NCI-H2227 (cell line): ENCODE results near the gene KCNK13.
"Not testable (repeated sequence)": the region's sequence is repeated elsewhere in the genome, so short reads cannot be mapped to it uniquely, and the experiment has no call there.

Experiments
- DNase-seq: peaks from one replicate; lab custom pipeline; 2025; ENCODE audit not compliant: unreplicated experiment; lab: John Stamatoyannopoulos, UW

KCNK13 gene

DNA sequence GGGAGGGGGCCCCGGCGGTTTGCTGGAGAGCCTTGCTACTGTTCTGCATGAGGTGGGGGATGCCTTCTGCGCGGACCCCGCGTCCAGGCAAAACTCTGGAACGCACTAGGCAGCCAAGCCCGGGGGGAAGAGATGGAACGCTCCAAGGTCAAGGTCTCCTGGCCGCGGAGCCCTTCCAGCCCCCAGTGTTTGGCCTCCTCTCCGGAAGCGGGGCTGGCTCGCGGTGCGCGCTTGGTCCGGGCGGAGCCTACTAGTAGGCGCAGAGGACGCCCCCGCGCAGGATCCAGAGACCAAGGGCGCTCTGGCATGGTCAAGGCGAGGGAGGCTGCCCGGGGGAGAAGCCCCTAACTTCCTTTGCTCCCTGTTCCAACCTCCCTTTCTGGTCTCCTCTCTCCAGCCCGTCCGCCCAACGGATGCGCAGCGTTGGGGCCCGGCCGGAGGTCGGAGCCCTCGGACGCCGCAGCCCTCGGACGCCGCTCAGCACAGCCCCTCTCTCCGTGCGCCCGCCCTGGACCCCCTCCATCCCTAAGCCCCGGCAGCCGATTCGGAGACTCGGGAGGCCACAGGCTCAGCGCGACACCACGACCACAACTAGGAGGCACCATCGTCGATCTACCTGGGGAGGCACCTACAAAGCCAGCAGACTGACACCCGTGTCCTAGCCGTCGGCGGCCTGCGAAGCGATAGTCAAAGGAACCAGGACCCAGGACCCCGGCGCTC, 669 bp upstream of the KCNK13 start:
- peak; percentile 28 for DNase-seq

DNA sequence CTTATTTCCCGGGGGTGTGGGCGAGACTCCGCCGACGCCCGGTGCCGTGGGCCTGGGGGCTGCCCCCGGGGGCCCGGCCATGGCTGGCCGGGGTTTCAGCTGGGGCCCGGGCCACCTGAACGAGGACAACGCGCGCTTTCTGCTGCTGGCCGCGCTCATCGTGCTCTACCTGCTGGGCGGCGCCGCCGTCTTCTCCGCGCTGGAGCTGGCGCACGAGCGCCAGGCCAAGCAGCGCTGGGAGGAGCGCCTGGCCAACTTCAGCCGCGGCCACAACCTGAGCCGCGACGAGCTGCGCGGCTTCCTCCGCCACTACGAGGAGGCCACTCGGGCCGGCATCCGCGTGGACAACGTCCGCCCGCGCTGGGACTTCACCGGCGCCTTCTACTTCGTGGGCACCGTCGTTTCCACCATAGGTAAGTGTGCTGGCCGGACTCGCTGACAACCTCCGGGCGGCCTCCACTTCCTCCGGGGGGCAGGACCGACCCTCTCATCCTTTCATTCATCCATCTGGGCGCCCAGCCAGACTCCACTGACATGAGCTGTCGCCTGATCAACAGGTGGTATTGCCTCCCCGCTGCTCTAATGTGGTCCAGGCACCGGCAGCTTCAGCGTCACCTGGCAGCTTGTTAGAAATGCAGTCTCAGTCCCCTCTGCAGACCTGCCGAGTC, 467 bp downstream of the KCNK13 start:
- DNase-seq, result peak; percentile 36

DNA sequence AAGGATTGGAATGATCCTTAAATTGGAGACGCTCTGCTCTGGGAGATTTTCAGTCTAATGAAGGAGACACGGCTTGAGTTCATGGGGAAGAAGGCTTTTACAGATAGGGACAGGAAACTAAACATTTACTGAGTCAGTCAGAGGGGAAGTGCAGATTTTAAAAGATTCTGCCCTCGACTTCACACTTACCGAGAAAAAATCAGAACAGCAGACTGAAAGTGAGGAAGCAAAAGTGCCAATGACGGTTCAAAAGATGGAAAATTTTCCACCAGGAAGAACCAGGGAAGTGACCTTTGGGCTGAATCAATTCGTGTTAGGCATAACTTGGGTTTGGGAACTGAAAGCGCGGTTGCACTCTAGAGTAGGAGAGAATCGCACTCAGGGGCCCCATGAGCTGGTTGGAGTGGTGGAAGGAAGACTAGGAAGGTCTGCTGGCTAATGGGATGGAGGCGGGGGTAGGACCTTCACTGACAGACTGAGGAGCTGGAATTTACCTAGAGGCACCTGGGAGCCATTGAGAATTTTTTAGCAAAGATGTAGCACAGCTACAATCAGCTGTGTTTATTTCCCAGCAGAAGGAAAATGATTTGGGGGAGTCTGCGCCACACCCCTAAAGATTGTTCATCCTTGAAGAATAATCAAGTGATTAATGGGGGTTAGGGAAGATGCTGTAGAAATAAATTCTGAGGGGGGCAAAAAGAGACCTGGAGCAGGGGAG, 1.2 kb downstream of the KCNK13 start:
- no peak for DNase-seq

DNA sequence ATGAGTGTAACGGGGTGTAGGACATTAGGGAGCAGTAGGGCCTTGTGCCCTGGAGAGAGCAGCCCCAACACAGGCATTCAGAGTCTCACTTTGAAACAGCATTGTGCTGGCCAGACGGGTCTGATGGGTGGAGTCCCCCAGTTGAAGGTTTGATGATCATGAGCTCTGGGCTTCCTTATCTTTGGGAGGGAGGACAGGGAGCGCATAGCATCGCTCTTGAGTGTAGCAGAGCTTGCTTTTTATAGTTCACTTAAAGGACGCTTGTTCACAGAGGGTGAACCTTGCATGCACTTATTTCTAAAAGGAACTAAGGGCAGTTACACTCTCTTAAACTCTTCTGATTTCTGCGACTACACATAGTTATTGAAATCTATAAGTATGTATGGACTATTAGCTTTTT, 10.6 kb downstream of the KCNK13 start:
- DNase-seq, result no peak

DNA sequence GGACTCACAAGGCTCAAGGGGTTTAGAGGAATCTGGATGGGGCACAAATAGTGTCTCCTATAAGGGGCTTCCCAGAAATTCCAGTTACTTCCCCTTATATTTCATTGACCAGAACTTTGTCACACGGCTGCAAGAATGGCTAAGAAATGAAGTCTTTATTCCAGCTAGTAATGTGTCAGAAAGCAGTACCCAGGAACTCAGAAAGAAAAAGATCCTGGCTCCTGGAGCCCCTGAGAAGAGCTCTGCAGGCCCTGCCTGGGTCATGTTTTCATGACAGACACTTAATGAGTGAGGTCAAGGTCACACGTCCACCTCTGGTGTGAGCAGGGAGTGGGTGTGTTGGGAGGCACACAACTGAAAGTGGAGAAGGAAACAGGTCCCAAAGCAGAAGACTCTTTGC, 17.8 kb downstream of the KCNK13 start:
- no peak for DNase-seq

DNA sequence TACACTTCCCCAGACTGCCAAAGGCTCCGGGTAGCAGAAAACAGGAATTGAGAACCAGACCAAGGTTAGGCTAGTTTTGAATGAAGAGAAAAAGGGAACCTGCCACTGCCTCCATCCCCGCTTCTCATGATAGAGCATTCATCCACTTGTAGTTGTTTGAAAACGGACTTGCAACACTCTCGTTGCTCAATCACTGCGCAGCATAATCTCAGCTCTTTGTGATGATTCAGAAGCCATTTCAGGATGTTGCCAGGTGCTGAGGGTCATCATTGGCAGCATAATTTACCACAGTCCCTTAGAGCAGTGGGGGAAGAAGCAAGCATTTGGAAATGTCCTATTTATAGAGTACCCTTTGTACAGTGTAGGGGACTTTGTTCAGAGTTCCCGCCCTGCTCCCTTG, 25.6 kb downstream of the KCNK13 start:
- peak; percentile 11 for DNase-seq

DNA sequence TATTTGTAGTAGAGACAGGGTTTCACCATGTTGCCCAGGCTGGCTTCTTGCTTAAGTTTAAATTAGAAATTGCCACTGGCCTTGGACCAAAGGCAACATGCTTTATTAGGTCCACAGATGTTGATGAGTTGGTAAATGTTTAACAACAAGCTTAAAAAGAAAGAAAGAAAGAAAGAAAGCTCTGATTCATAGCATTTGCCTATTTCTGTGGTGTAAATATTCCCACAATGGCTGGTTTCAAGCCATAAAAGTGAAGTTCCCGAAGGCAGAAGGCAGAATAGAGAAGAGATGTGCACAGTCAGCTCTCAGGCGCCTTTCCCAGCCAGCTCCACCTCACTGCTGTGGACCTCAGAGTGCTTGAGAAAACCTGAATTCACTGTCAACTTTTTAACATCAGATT, 26.4 kb downstream of the KCNK13 start:
- DNase-seq, result no peak

DNA sequence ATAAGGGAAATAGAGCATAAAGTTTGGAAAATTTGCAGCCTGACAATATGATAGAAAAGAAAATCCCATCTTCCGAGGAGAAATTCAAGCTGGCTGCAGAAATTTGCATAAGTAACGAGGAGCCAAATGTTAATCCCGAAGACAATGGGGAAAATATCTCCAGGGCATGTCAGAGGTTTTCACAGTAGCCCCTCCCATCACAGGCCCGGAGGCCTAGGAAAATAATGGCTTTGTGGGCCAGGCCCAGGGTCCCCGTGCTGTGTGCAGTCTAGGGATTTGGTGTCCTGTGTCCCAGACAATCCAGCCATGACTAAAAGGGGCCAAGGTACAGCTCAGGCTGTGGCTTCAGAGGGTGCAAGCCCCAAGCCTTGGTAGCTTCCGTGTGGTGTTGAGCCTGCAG, 27.7 kb downstream of the KCNK13 start:
- not testable (repeated sequence) for DNase-seq

DNA sequence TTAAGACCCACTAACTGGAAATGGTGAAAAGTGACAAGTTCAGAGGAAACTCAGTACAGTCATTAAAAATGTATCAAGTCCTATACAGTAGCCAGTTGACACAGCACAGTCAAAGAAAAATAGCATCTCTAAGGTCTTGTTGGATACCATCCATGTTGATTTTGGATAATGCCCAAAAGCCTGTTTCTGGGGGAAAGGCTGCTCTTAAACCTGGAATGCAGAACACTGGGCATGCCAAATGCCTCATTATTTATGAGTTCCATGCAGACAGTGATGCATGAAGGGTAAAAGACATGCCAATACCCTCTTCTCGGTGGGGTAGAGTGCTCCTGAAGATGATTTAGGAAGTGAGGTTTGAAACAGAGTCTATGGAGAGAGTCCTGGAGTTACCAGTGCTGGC, 29.6 kb downstream of the KCNK13 start:
- no peak for DNase-seq

DNA sequence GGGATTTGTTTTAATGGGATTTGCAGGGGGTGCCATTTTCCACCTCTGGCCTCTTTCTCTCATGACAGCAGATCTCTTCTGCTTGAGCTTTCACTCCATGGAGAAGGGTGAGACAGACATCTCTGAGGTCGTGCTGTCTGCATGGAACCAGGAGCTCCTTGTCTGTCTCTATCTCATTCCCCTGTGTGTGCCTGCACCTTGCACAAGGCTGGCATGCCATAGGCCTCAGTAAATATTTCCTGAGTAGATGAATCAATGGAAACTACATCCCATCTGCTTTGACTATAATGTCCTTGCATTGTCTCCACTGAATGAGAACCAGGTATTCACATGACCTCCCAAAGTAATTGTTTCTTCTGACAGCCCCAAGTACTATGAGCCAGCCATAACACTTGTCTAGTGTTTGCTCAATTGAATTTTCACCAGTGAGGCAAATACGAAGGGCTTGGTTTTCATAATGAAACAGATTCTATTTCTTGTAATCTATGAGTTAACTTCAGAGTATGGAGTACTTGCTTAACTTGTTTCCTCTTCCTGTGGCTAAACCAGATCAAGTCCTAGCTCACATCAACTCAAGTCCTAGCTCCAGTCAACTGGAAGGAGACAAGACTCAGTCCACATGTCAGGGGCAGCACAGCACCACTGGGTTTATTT, 32.3 kb downstream of the KCNK13 start:
- DNase-seq, result no peak

DNA sequence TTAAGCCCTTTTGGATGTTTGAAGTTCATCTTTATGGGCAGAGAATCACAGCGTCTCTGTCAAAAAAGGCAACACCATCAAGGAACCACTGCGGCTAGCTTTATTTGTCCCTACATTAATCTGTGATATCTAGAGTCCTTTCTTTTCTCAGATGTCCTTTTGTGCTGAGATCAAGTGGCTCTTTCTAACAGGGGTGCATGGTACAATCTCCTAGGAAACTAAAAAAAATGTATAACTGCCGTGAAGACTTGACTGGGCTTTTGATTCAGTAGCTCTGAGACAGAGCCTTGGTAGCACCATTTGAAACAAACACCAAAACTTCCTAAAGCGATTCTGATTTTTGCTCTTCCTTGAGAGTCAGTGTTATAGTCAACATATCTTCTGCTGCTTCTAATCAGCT, 33.3 kb downstream of the KCNK13 start:
- DNase-seq, result no peak

DNA sequence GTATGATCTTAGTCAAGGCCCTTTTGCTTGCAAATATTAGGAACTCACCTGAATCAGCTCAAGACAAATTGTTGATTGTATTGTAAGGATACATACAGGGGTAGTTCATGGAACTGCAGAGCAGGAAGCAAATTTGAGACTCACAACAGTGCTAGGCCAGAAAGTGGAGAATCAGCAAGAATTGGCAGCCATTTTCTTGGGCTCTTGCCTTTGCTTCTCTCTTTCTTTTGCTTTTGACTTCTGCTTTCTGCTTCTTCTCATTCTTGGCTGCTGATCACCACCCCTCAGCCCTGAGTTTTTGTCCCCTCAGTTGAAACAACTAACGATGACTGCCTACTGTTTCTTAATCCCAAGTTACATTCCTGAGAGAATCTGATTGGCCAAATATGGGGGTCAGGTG, 34.8 kb downstream of the KCNK13 start:
- DNase-seq, result no peak

DNA sequence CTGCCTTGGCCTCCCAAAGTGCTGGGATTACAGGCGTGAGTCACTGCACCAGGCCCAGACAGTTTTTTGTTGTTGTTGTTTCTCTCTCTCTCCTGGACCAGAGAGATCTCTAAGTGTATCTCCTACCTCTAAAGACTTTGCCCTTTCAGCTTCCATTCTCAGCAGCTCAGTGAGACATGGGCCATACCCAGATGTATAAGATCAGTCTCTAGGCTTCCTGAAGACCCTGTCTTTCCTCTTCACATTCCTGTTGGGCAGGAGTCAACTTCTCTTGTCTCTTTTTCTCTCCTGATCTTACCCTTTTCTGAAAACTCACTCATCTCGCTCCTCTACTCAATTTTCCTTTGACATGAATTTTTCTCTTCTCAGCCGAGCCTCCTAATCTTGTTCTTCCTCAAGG, 42.0 kb downstream of the KCNK13 start:
- DNase-seq, result no peak

DNA sequence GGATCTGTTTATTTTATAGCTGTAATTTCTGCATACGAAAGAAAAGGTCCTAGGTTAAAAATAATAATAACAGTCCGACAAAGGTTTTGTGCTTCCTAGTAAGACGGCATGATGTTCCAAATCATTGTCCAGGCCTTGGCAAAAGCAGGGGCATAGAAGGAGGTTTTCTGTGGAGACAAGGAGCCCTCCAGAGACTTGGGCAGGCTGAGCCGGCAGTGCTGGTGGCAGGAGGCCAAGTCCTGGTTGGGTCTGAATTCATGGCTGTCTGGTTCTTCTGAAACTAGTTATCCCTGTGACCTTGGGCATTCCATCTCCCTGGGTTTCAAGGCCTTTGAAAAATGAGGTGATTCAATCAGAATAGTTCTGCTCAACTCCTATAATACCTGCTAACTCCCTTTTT, 44.0 kb downstream of the KCNK13 start:
- DNase-seq, result no peak

DNA sequence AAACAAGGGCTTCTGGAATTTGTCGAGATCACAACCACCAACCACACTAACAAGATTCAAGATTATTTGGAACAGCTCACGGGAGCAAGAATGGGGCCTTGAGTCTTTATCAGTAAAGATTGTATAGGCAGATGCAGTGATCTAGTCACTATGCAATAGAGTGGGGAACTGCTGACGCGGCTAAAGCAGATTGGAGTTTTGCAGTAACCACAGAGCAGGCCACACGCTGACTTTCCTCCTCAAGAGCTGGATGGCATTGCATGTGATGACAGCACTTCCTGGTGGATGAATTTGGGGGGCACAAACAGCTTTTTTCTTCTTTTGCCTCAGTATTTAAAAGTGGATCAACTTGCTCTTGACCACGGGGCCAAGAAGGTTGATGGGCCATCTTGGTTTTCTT, 46.0 kb downstream of the KCNK13 start:
- no peak for DNase-seq

DNA sequence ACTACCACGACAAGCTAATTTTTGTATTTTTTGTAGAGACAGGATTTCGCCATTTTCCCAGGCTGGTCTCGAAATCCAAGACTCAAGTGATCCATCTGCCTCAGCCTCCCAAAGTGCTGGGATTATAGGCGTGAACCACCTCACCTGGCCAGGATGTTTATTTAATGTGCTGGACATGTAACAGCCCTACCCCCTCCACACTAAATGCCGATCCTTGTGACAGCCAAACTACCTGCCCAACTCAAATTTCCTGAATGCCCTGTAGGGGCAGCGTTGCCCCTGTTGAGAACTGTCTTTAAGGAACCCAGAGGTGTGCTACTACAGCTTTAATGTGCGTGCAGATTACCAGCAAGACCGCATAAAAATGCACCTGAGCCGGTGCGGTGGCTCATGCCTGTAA, 48.1 kb downstream of the KCNK13 start:
- no peak for DNase-seq

DNA sequence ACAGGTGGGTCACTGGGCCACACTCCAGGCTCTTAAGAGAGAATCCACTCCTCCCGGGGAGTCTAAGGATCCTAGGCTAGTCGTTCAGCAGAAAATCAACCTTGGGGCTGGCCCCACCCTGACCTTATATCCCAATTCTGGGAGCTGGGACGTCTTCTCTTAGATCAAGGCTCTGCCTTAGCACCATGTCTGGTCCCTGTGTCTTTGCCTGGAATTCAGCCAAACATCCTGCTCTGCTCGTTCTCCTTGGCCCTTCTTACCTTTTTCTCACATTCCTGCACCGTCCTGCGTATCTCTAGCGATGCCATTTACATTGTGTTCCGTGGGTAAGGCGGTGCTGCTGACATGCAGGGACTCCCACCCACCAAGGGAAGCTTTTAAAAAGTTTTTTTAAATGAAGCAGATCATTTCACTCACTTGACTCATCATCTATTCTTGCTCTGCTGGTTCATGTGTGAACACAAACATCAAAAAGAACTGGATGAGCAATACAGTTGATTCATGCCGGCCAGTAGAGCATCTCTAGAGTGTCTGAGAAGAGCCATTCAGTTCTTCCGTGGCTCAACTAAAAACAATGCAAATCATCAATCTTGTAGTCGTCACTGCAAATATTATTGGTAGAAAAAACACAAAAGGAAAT, 50.2 kb downstream of the KCNK13 start:
- DNase-seq, result no peak

DNA sequence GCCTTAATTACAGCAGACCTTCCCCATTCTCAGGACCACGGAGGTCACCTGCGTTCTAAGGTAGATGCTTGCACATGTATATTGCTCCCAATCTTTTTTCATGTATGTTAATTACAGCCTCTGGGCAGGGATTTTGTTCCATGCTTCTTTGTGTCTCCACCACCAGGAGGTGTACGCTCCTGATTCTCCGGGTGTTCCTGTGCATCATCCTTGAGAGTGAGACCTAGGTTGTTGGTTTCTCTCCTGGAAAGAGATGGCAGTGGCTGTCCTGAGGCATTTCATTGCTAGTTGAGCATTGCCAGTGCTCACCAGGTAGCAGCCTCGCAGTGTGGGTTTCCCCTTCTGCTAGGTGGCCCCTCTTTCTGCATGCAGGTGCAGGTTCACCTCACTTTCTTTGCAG, 52.8 kb downstream of the KCNK13 start:
- peak; percentile 19 for DNase-seq

DNA sequence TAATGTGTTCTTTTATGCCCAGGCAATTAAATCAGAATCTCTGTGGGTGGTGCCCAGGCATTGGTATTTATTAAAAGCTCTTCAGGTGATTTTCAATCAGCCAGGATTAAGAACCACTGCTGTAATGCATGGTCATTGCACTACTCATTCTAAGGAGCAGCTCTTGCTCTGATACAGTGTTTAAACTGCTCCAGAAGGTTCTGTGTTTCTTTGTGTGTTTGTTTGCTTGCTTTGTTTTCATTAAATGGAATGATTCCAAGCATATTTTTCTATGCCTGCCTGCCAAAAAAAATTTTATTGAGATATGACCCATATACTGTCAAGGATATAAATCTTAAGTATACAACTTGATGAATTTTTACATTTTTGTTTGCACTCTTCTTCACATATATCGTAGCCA, 54.0 kb downstream of the KCNK13 start:
- no peak for DNase-seq

DNA sequence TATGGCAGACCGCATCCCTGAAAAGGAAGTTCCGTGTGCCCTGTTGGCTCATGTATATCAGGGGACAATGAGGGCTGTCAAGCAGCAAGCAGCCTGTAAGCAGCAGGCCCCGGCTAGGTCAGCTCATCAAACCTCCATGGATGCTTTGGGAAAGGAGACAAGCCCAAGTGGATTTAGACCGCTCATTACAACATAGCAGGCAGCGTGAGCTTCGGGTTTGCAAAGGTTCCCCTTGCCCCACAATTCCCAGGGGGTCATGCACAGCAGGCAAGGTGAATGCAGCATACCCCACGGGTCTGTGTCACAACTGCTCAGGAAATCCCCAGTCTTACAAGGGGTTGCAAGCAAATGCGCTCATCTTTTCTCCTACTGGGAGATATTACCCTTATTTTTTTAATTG, 54.6 kb downstream of the KCNK13 start:
- DNase-seq, result no peak

DNA sequence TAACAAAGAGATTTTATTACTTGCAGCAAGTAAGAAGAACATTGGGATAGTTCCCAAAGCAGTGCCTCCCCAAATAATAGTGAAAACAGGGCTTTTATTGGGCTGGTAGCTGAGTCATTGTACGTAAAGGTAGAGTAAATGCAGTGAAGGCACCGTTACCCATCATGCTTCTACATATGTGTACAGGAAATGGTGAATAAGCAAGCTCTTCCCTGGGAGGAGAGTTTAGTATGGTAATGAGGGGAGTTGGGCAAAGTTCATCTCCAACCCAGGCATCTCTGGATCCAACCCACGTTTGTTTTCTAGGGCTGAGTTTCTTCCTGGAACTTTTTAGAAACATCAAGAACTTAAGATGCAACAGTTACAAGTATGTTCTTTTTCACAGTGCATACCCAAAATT, 56.2 kb downstream of the KCNK13 start:
- DNase-seq, result no peak
